Brain microvascular endothelial cell (primary cell): ENCODE data around the gene FRMD6.
"Not testable (repeated sequence)": the region's sequence is repeated elsewhere in the genome, so short reads cannot be mapped to it uniquely, and the experiment has no call there.

ENCODE experiments used
- DNase-seq: peaks from one replicate; pipeline ENCODE4 v3.0.0-alpha.2; 2020
- H3K27ac ChIP-seq: fragments of 250-450 bp; sonication (Bioruptor Pico); 2 replicates; pipeline ENCODE4 v1.5.1; 2020; ENCODE audit warnings: mild to moderate bottlenecking, moderate library complexity
- H3K27me3 ChIP-seq: fragments of 250-450 bp; sonication (Bioruptor Pico); replicated peaks from 2 replicates; pipeline ENCODE4 v1.5.1; 2020; ENCODE audit warnings: mild to moderate bottlenecking
- H3K36me3 ChIP-seq: fragments of 250-450 bp; sonication (Bioruptor Pico); replicated peaks from 2 replicates; pipeline ENCODE4 v1.5.1; 2020; ENCODE audit warnings: mild to moderate bottlenecking
- H3K4me3 ChIP-seq: 2 replicates; pipeline ENCODE4 v1.5.1; 2011; ENCODE audit warnings: low read depth, mild to moderate bottlenecking, control low read depth, low read length, moderate library complexity
- CTCF ChIP-seq: IDR thresholded peaks from 2 replicates; pipeline ENCODE4 v1.5.1; 2011; ENCODE audit warnings: low read depth, mild to moderate bottlenecking, moderate library complexity, low read length, control low read depth, inconsistent platforms; ENCODE audit errors: missing control alignments
- in situ Hi-C: cut with HindIII; loops from 2 replicates; pipeline ENCODE4 v1.10.0; 2017; ENCODE audit warnings: low sequenced_read_pairs, low pct_ligation_motif_present

The FRMD6 gene

GRCh38 chr14:51630987-51631386, 20.7 kb upstream of the FRMD6 start:
- Histone ChIP-seq H3K27me3 (no peaks in the 10 kb centered on the region), H3K27ac (no peak overlapping the region), H3K4me3 (no peak overlapping the region), H3K36me3 (no peaks in the 10 kb centered on the region)
- no peak for DNase-seq
- no peak for TF ChIP-seq CTCF
- in situ Hi-C loops: no loop called here

GRCh38 chr14:51633298-51633697, 18.4 kb upstream of the FRMD6 start:
- in situ Hi-C loops, H3K27ac ChIP-seq, H3K36me3 ChIP-seq, DNase-seq, H3K27me3 ChIP-seq, H3K4me3 ChIP-seq: not testable (repeated sequence)

GRCh38 chr14:51636109-51636508, 15.6 kb upstream of the FRMD6 start:
- no peak for DNase-seq
- no peak overlapping the region for H3K27ac ChIP-seq
- no peak overlapping the region for H3K4me3 ChIP-seq
- no peaks in the 10 kb centered on the region for H3K36me3 ChIP-seq
- TF ChIP-seq CTCF: no peak
- no peaks in the 10 kb centered on the region for H3K27me3 ChIP-seq
- in situ Hi-C loops: no loop called here

GRCh38 chr14:51638071-51638944, 13.4 kb upstream of the FRMD6 start:
- no peaks in the 10 kb centered on the region for H3K27me3 ChIP-seq
- no peak for TF ChIP-seq CTCF
- in situ Hi-C loops: no loop called here
- H3K27ac ChIP-seq: peak overlapping the region; percentile 39
- H3K36me3 ChIP-seq: no peaks in the 10 kb centered on the region
- DNase-seq: no peak
- no peak overlapping the region for H3K4me3 ChIP-seq

GRCh38 chr14:51639668-51640316, 11.9 kb upstream of the FRMD6 start:
- no peak for TF ChIP-seq CTCF
- H3K4me3 ChIP-seq: no peak overlapping the region
- in situ Hi-C loops: no loop called here
- DNase-seq: no peak
- no peaks in the 10 kb centered on the region for H3K36me3 ChIP-seq
- no peaks in the 10 kb centered on the region for H3K27me3 ChIP-seq
- no peak overlapping the region for H3K27ac ChIP-seq

GRCh38 chr14:51643140-51643539, 8.6 kb upstream of the FRMD6 start:
- peak; percentile 77 for DNase-seq
- TF ChIP-seq CTCF: no peak
- in situ Hi-C loops: no loop called here
- no peaks in the 10 kb centered on the region for H3K27me3 ChIP-seq
- peak overlapping the region; percentile 59 for H3K27ac ChIP-seq
- H3K4me3 ChIP-seq: no peak overlapping the region
- no peaks in the 10 kb centered on the region for H3K36me3 ChIP-seq
